ENCODE measurements around the gene SLC9A3. TPM values are rescaled to one million over a fixed set of nuclear protein-coding genes. Genes with fewer than 3 reads are reported as not detected.

SLC9A3 gene
- total and polyA plus RNA-seq, 5 experiments from 2014 or later = 0.98 to 3.3 (median 2.4) TPM

DNA sequence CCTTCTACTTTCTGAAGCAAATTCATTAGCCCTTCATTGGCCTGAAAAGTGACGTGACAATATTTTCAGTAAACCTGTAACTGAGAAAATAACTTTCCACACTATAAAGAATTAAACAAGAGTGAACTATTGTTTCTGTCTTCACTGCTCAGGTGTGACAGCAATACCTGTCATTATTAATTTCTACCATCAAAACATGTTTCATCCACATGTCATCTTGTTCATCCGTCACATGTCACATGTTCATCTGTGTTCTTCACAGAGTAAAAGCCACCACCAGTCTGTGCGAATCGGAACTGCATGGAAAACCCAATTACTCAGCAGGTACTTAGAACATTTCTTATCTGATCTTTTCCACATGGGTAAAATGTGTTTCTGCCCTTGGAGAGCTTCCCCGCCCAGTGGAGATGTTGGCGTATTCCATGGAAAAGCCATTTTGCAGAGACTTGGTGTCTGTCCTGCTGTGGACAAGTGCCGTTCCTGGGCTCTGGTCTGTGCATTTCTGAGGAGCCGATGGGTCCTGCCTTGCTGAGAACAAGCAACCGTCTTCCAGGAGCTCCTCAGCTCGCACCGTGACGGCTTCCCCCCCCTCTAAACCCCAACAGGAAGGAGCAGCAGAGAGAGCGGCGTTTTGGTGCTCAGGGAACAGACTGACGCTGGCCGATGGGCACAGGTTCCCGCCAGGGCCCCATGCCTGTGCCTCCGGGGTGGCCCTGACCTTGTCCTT, 91.9 kb downstream of the SLC9A3 start:
- Mint-ChIP-seq H3K4me3 (no peak overlapping the region), H3K27me3 (peaks cover 1 to 8% (median 4%) of the 10 kb centered on the region in 5 donors), H3K4me1 (no peaks in the 10 kb centered on the region), H3K9me3 (no peaks in the 10 kb centered on the region), H3K27ac (no peak overlapping the region), H3K36me3 (no peaks in the 10 kb centered on the region)
- POLR2A ChIA-PET = no interaction called here
- peak in 1 of 10 donors; percentile 11 for DNase-seq
- no peak for ATAC-seq

DNA sequence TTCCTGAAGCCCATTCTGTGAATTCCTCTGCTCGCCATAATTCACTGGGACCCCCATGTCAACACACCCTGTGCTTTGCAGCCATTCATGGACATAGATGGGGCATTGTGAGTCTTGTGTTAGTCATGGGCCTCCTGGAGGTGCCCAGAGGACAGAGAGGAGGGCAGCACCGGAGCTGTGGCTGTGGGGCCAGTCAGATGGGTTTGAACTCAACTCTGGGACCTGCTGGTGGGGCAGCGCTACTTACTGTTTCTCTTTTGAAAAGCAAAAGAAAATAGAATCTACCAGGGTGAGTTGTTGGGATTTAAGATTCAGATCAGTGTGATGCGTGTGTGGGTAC, 92.6 kb downstream of the SLC9A3 start:
- ATAC-seq = no peak

GRCh38 chr5:431001-431710, 93.1 kb downstream of the SLC9A3 start:
- Mint-ChIP-seq H3K27ac (no peak overlapping the region), H3K36me3 (no peaks in the 10 kb centered on the region), H3K4me1 (no peaks in the 10 kb centered on the region), H3K9me3 (no peaks in the 10 kb centered on the region), H3K27me3 (peaks cover 5 to 14% (median 8%) of the 10 kb centered on the region in 5 donors), H3K4me3 (no peak overlapping the region)
- POLR2A ChIA-PET = no interaction called here
- peak; percentile 88 to 95 for ATAC-seq
- DNase-seq = peak in 7 of 10 donors; percentile 18 to 72 (median 34)

More for the DNA sequence above, 92.6 kb downstream of the SLC9A3 start:
- Mint-ChIP-seq H3K27ac (no peak overlapping the region), H3K4me1 (no peaks in the 10 kb centered on the region), H3K36me3 (no peaks in the 10 kb centered on the region), H3K4me3 (no peak overlapping the region), H3K27me3 (peaks cover 1 to 9% (median 5%) of the 10 kb centered on the region in 5 donors), H3K9me3 (no peaks in the 10 kb centered on the region)
- POLR2A ChIA-PET = no interaction called here
- peak in 1 of 10 donors; percentile 7 for DNase-seq

- ATAC-seq = no peak
- H3K4me1 Mint-ChIP-seq = no peaks in the 10 kb centered on the region
- H3K36me3 Mint-ChIP-seq = no peaks in the 10 kb centered on the region
- peak in 2 of 10 donors; percentile 15 to 36 for DNase-seq
- no peaks in the 10 kb centered on the region for H3K9me3 Mint-ChIP-seq
- H3K4me3 Mint-ChIP-seq = no peak overlapping the region
- H3K27me3 Mint-ChIP-seq = peaks cover 6 to 17% (median 7%) of the 10 kb centered on the region in 5 donors
- H3K27ac Mint-ChIP-seq = no peak overlapping the region
- POLR2A ChIA-PET = no interaction called here
These were observed 93.9 kb downstream of the SLC9A3 start for GRCh38 chr5:430214-430925.

DNA sequence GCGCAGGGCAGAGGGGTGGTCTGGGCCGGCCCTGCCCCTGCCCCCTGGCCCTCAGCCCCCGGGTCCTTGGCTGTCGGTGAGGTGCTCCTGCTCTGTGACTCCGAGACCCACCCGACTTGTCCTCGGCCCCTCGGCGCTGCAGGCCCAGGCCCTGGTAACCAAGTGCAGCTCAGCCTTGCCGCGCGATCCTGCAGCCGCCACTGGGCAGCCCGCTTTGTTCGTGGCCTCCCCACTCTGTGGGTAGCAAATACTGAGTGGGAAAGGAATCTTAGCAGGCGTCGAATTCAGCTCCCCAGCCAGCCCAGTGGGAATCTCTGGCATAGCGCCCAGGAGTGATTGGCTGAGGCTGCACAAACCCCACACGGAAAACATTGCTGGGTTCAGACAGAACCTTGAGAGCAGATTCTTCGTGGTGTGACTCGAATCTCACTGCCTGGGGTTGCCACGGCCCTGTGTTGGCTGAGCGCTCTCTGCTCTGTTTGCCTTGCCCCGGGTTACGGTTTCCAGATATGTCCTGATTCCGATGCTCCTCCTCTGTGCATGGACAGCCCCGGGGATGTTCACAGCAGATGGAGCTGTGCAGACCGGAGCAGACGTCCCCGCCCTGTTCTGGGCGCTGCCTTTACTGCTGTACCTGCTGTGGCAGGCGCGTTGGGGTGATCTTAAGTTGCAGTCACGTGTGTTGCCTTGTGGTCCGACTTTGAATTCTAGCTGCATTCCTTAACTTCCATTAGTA, 94.6 kb downstream of the SLC9A3 start:
- no peaks in the 10 kb centered on the region for H3K9me3 Mint-ChIP-seq
- no peak overlapping the region for H3K27ac Mint-ChIP-seq
- ATAC-seq = no peak
- peaks cover 0 to 5% (median 0%) of the 10 kb centered on the region in 4 donors for H3K4me1 Mint-ChIP-seq
- H3K4me3 Mint-ChIP-seq = no peak overlapping the region
- H3K36me3 Mint-ChIP-seq = no peaks in the 10 kb centered on the region
- POLR2A ChIA-PET = no interaction called here
- H3K27me3 Mint-ChIP-seq = peaks cover 0 to 14% (median 6%) of the 10 kb centered on the region in 5 donors
- peak in 2 of 10 donors; percentile 15 to 58 for DNase-seq

DNA sequence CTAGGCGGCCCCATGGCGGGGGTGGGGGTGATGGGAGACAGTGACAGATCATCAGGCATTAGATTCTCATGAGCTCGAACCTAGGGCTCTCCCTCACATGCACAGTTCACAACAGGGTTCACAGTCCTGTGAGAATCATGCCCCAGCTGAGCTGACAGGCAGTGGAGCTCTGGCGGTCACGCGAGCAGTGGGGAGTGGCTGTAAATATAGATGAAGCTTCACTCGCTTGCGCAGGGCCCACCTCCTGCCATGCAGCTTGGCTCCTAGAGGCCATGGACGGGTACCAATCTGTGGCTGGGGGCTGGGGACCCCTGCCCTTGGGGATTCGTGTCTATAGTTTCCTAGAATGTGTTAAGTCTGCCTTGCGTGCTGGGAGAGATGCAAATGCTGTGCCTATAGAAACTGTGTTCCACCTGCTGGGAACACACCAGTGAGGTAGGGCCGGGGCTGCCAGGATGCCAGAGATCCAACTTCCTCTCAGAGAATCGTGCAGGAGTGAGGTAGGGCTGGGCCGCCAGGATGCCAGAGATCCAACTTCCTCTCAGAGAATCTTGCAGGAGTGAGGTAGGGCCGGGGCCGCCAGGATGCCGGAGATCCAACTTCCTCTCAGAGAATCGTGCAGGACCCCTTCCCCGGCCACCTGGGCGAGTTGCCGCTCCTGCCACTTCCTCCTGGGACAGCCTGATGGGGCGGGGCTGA, 95.3 kb downstream of the SLC9A3 start:
- Mint-ChIP-seq H3K27ac (no peak overlapping the region), H3K4me3 (no peak overlapping the region), H3K9me3 (no peaks in the 10 kb centered on the region), H3K36me3 (no peaks in the 10 kb centered on the region), H3K4me1 (peaks cover 0 to 5% (median 0%) of the 10 kb centered on the region in 4 donors), H3K27me3 (peaks cover 0 to 14% (median 6%) of the 10 kb centered on the region in 5 donors)
- POLR2A ChIA-PET = no interaction called here
- ATAC-seq (no peak), DNase-seq (peak in 2 of 10 donors; percentile 7 to 48)

DNA sequence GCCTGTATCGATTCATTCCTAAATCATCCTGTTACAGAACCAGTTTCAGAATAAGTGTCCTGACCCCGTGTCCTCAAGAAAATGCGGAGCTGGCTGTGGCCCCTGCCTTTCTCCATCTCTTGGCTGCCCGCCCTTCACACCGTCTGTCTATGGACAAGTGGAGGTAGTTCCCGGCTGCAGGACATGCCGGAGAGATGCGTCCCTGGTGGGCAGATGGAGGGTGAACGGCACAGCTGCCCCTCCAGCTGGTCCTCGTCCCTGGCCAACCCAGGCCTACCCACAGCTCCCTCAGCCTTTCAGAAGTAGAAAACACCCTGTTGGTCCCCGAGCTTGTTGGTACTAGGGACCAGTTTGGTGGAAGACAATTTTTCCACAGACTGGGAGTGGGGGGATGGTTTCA, 96.0 kb downstream of the SLC9A3 start:
- POLR2A ChIA-PET = no interaction called here
- no peak overlapping the region for H3K27ac Mint-ChIP-seq
- peaks cover 0 to 5% (median 0%) of the 10 kb centered on the region in 4 donors for H3K4me1 Mint-ChIP-seq
- peaks cover 0 to 14% (median 6%) of the 10 kb centered on the region in 5 donors for H3K27me3 Mint-ChIP-seq
- no peaks in the 10 kb centered on the region for H3K36me3 Mint-ChIP-seq
- H3K9me3 Mint-ChIP-seq = no peaks in the 10 kb centered on the region
- DNase-seq = no peak
- H3K4me3 Mint-ChIP-seq = no peak overlapping the region
- no peak for ATAC-seq

DNA sequence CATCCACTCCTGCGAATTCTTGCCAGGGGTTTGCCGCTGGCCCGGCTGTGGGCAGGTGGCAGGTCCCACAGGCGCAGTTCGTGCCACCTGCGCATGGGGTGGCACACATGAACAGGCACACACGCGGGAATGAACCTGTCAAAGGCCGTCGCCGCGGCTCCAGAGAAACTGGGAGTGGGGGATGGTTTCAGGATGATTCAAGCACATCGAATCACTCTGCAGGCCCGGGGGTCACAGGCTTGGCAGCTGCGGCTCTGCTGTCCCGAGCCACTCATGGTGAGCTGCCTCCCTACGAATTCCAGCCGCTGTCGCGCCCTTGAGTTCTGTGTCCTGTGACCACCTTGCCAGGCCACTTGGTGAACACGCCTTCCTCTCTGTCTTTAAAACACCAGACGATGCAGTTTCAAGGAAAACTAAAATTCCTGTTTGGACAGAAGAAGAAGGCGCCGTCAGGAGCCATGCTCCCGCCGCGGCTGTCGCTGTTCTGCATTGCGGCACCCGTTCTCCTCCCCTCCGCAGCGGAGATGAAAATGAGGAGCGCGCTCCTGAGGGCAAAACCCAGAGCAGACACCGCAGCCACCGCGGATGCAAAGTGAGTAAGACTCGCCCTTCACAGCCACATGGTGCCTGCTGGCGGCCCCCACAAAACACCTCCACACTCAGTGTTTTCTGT, 96.7 kb downstream of the SLC9A3 start:
- ATAC-seq (no peak), DNase-seq (peak in 1 of 10 donors; percentile 9)
- Mint-ChIP-seq H3K4me3 (no peak overlapping the region), H3K36me3 (no peaks in the 10 kb centered on the region), H3K9me3 (no peaks in the 10 kb centered on the region), H3K27me3 (peaks cover 0 to 14% (median 6%) of the 10 kb centered on the region in 5 donors), H3K27ac (no peak overlapping the region), H3K4me1 (peaks cover 0 to 5% (median 0%) of the 10 kb centered on the region in 4 donors)
- POLR2A ChIA-PET = no interaction called here

DNA sequence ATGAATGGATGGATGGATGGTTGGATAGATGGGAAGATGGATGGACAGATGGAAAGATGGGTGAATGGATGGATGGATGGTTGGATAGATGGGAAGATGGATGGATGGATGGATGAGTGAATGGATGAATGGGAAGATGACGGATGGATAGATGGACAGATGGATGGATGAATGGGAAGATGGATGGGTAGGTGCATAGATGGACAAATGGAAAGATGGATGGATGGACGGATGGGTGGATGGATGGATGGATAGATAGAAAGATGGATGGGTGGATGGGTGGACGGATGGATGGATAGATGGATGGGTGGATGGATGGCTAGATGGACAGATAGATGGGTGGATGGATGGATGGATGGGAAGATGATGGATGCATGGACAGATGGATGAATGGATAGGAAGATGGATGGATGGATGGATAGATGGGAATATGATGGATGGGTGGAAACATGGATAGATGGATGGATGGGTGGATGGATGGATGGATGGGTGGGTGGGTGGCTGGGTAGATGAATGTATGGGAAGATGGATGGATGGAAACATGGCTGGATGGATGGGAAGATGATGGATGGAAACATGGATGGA, 97.8 kb downstream of the SLC9A3 start:
- H3K4me3 Mint-ChIP-seq = no peak overlapping the region
- H3K27me3 Mint-ChIP-seq = peaks cover 0 to 14% (median 6%) of the 10 kb centered on the region in 5 donors
- ATAC-seq = no peak
- DNase-seq = no peak
- no peaks in the 10 kb centered on the region for H3K9me3 Mint-ChIP-seq
- H3K36me3 Mint-ChIP-seq = no peaks in the 10 kb centered on the region
- peaks cover 0 to 5% (median 0%) of the 10 kb centered on the region in 4 donors for H3K4me1 Mint-ChIP-seq
- POLR2A ChIA-PET = interaction anchor here (0.7 kb wide), 1 partner anchor 110 kb away, joined by 3 read pairs; no protein-coding TSS in a partner anchor
- no peak overlapping the region for H3K27ac Mint-ChIP-seq

- peaks cover 0 to 14% (median 6%) of the 10 kb centered on the region in 5 donors for H3K27me3 Mint-ChIP-seq
- peaks cover 0 to 5% (median 0%) of the 10 kb centered on the region in 4 donors for H3K4me1 Mint-ChIP-seq
- POLR2A ChIA-PET = interaction anchor here (0.7 kb wide), 1 partner anchor 109 kb away, joined by 3 read pairs; no protein-coding TSS in a partner anchor
- no peaks in the 10 kb centered on the region for H3K36me3 Mint-ChIP-seq
- H3K27ac Mint-ChIP-seq = peak overlapping the region in 1 of 10 donors; percentile 5
- H3K4me3 Mint-ChIP-seq = no peak overlapping the region
- H3K9me3 Mint-ChIP-seq = no peaks in the 10 kb centered on the region
- DNase-seq (peak in 4 of 10 donors; percentile 7 to 60 (median 18)), ATAC-seq (peak; percentile 32 to 61)
These were observed 98.5 kb downstream of the SLC9A3 start for GRCh38 chr5:425714-426113.

All from naive thymus-derived CD8-positive, alpha-beta T cell (primary cell).